Activated CD4-positive, alpha-beta T cell treated with anti-CD3 and anti-CD28 coated beads, Interleukin-2, amount 50 U/mL, for 48 hours (primary cell): Measurements from ENCODE around the gene HNMT.

Source experiments
- DNase-seq, 2 experiments: peaks; one replicate each; pipeline ENCODE4 v3.0.0-alpha.2; 2020

HNMT gene

DNA sequence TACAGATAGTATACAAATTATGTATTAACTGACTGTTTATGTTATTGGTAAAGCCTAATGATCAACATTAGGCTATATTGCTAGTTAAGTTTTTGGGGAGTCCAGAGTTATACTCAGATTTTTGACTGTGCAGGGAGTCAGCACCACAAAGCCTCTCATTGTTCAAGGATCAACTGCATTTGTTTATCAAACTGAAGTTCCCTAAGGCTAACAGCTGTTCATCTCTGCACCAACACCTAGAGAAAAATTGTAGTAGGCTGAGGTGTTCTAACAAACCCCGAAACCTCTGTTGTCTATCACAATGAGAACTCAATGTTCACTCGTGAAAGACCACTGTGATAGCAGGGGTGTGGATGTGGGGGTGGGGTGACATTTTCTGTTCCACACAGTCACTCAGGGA, 97.7 kb downstream of the HNMT start:
- no peak for DNase-seq

DNA sequence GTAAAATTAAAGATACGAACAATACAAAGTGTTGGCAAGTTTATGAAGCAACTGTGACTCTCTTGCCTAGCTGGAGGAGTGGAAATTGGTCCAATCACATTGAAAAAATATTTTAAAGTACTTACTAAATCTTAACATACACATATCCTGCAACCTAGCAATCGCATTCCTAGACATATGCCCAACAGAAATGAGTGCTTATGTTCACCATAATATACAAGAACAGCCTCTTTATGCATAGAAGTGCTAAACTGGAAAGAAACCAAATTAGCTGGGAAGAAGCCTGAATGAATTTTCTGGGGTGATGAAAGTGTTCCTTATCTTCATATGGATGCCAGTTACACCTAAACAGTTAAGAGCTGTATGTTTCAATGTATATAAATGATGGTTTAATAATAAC, 98.9 kb downstream of the HNMT start:
- no peak for DNase-seq
